Kidney (tissue), 14 donors: Measurements from ENCODE around the gene UGT2B11. TPM values are rescaled to one million over a fixed set of nuclear protein-coding genes. Genes with fewer than 3 reads are reported as not detected.
"Not testable (repeated sequence)": the region's sequence is repeated elsewhere in the genome, so short reads cannot be mapped to it uniquely, and the experiment has no call there.

Experiments used
- DNase-seq, 5 donors: peaks; one replicate each; pipeline ENCODE4 v3.0.0-alpha.2; 2013 to 2020
- FAIRE-seq: peaks from 2 replicates; lab custom pipeline; 2012; peaks lifted over from hg19 to GRCh38; lab: Jason Lieb, UNC
- H3K27ac ChIP-seq, 2 donors: one replicate each; pipeline ENCODE4 v1.7.0; 2013; ENCODE audit warnings: low read depth in 2 of 2, low read length in 2 of 2, inconsistent platforms in 1 of 2
- H3K27me3 ChIP-seq: one replicate; pipeline ENCODE4 v1.7.1; 2013; ENCODE audit warnings: low read length, inconsistent platforms; ENCODE audit not compliant: control insufficient read depth, insufficient read depth
- H3K36me3 ChIP-seq, 3 donors: one replicate each; pipeline versions ENCODE4 v1.7.0 to v1.7.1; 2013; ENCODE audit warnings: low read length in 3 of 3, control low read depth in 1 of 3, inconsistent platforms in 1 of 3; ENCODE audit not compliant: insufficient read depth in 3 of 3, control insufficient read depth in 2 of 3
- H3K4me1 ChIP-seq, 3 donors: one replicate each; pipeline versions ENCODE4 v1.7.0 to v1.7.1; 2013; ENCODE audit warnings: low read length in 3 of 3, inconsistent platforms in 1 of 3, low read depth in 1 of 3; ENCODE audit not compliant: control insufficient read depth in 2 of 3, insufficient read depth in 2 of 3
- H3K4me3 ChIP-seq, 3 donors: one replicate each; pipeline versions ENCODE4 v1.7.0 to v1.8.1; 2013; ENCODE audit warnings: low read length in 3 of 3, control low read depth in 1 of 3, inconsistent platforms in 1 of 3
- H3K9ac ChIP-seq, 3 donors: one replicate each; pipeline versions ENCODE4 v1.7.0 to v1.7.1; 2013; ENCODE audit warnings: low read length in 3 of 3, control low read depth in 1 of 3, inconsistent platforms in 1 of 3
- H3K9me3 ChIP-seq, 3 donors: one replicate each; pipeline versions ENCODE4 v1.7.0 to v1.7.1; 2013; ENCODE audit warnings: low read length in 3 of 3, control low read depth in 1 of 3, inconsistent platforms in 1 of 3; ENCODE audit not compliant: control insufficient read depth in 2 of 3, insufficient read depth in 1 of 3
- CTCF ChIP-seq: IDR thresholded peaks from 3 replicates; pipeline ENCODE4 v1.5.1; 2012; ENCODE audit warnings: mild to moderate bottlenecking, moderate library complexity, borderline replicate concordance; ENCODE audit not compliant: insufficient read depth; ENCODE audit errors: extremely low read depth
- intact Hi-C: fragments of 100-400 bp; cut with DNase I; formaldehyde crosslinking; loops from one replicate; pipeline ENCODE4 v1.11.1; 2022
- polyA plus RNA-seq: library from polyadenylated mRNA; stranded (reverse); fragments of 350-450 nt; fragmentation: Illumina TruSeq; extraction: RNeasy Lipid Tissue Mini Kit (QIAGEN cat#74804); gene quantifications from one replicate; pipeline ENCODE4 v1.2.3, GENCODE V29; 2014; ENCODE audit warnings: low read depth, low replicate concordance; ENCODE audit not compliant: insufficient read depth
- total RNA-seq: library from RNA; stranded (reverse); fragmentation: NEBNext Ultra II Directional; extraction: Animal tissue kit (Norgen Biotek cat#: 25700); gene quantifications from one replicate; pipeline ENCODE4 v1.2.1, GENCODE V29; 2021
- donor health status: control.
- donor health status: control.
- donor health status: control.
- donor health status: control.
- donor health status: control.
- donor health status: DM: yes; HTN: yes; CAD: no.
- donor health status: Normal renal cell carcinoma (clear cell type).

The UGT2B11 gene
- total and polyA plus RNA-seq, 2 donors from 2014 or later, result not detected

- H3K27ac ChIP-seq, result no peak overlapping the region
- no peak for TF ChIP-seq CTCF
- no peaks in the 10 kb centered on the region for H3K9me3 ChIP-seq
- H3K27me3 ChIP-seq, result no peaks in the 10 kb centered on the region
- H3K9ac ChIP-seq, result no peak overlapping the region
- H3K4me1 ChIP-seq, result no peaks in the 10 kb centered on the region
- no peaks in the 10 kb centered on the region for H3K36me3 ChIP-seq
- intact Hi-C loops, result no loop called here
- DNase-seq (peak in 2 of 5 donors; percentile 2 to 7), FAIRE-seq (no peak)
- no peak overlapping the region for H3K4me3 ChIP-seq
Measured at GRCh38 chr4:69239557-69240168, 25.1 kb upstream of the UGT2B11 start.

GRCh38 chr4:69239092-69239491 is 24.5 kb upstream of the UGT2B11 start:
- no peak for TF ChIP-seq CTCF
- H3K36me3 ChIP-seq, result no peaks in the 10 kb centered on the region
- intact Hi-C loops, result no loop called here
- H3K4me3 ChIP-seq, result no peak overlapping the region
- H3K9ac ChIP-seq, result no peak overlapping the region
- H3K27me3 ChIP-seq, result no peaks in the 10 kb centered on the region
- no peak overlapping the region for H3K27ac ChIP-seq
- FAIRE-seq, result no peak
- DNase-seq, result no peak
- H3K4me1 ChIP-seq, result no peaks in the 10 kb centered on the region
- H3K9me3 ChIP-seq, result no peaks in the 10 kb centered on the region

GRCh38 chr4:69224891-69225290 is 10.3 kb upstream of the UGT2B11 start:
- Histone ChIP-seq H3K9ac (no peak overlapping the region), H3K27ac (no peak overlapping the region), H3K27me3 (no peaks in the 10 kb centered on the region), H3K4me3 (no peak overlapping the region), H3K36me3 (no peaks in the 10 kb centered on the region), H3K9me3 (no peaks in the 10 kb centered on the region), H3K4me1 (no peaks in the 10 kb centered on the region)
- FAIRE-seq (no peak), DNase-seq (peak in 2 of 5 donors; percentile 28 to 32)
- TF ChIP-seq CTCF, result no peak
- intact Hi-C loops, result no loop called here

GRCh38 chr4:69223277-69223676 is 8.7 kb upstream of the UGT2B11 start:
- H3K9me3 ChIP-seq, H3K27me3 ChIP-seq, H3K4me3 ChIP-seq, H3K27ac ChIP-seq, H3K4me1 ChIP-seq, H3K36me3 ChIP-seq, H3K9ac ChIP-seq, intact Hi-C loops, FAIRE-seq, DNase-seq: not testable (repeated sequence)

GRCh38 chr4:69218491-69218890 is 3.9 kb upstream of the UGT2B11 start:
- DNase-seq, H3K27me3 ChIP-seq, H3K27ac ChIP-seq, FAIRE-seq, H3K9ac ChIP-seq, H3K36me3 ChIP-seq, H3K9me3 ChIP-seq, H3K4me1 ChIP-seq, intact Hi-C loops, H3K4me3 ChIP-seq: not testable (repeated sequence)
